Cardiac muscle cell (in vitro differentiated cells and primary cell): ENCODE measurements around the gene DDC. TPM values are rescaled to one million over a fixed set of nuclear protein-coding genes. Genes with fewer than 3 reads are reported as not detected.
"Not testable (repeated sequence)": the region's sequence is repeated elsewhere in the genome, so short reads cannot be mapped to it uniquely, and the experiment has no call there.

ENCODE experiments used
- DNase-seq, 2 donors: peaks; one replicate each; pipeline versions ENCODE4 v3.0.0 to v3.0.0-alpha.2; 2010 to 2017; ENCODE audit warnings: low read depth in 1 of 2, low spot score in 1 of 2
- H3K27ac ChIP-seq: fragments of 200-600 bp; sonication (generic); 2 replicates; pipeline ENCODE4 v1.5.1; 2016
- H3K27me3 ChIP-seq: fragments of 200-600 bp; sonication (generic); 2 replicates; pipeline ENCODE4 v1.6.0; 2016; ENCODE audit warnings: control low read depth
- H3K36me3 ChIP-seq: fragments of 200-600 bp; sonication (generic); 2 replicates; pipeline ENCODE4 v1.5.1; 2016; ENCODE audit warnings: control low read depth
- H3K4me1 ChIP-seq: fragments of 200-600 bp; sonication (generic); 2 replicates; pipeline ENCODE4 v1.8.1; 2017; ENCODE audit warnings: low read depth, mild to moderate bottlenecking, mixed run types
- H3K4me3 ChIP-seq: fragments of 200-600 bp; sonication (generic); 2 replicates; pipeline ENCODE4 v1.5.1; 2016; ENCODE audit warnings: mild to moderate bottlenecking
- H3K9me3 ChIP-seq: fragments of 200-600 bp; sonication (generic); 2 replicates; pipeline ENCODE4 v1.5.1; 2017; ENCODE audit warnings: low read depth, mild to moderate bottlenecking, control low read depth
- CTCF ChIP-seq: IDR thresholded peaks from 2 replicates; pipeline ENCODE4 v1.5.1; 2012; ENCODE audit warnings: low read depth, mild to moderate bottlenecking, low read length
- polyA plus RNA-seq: library from polyadenylated mRNA; unstranded; fragments of >200 nt; fragmentation: Nextera tagmentation; extraction: Ambion mirVana; gene quantifications from 2 replicates; pipeline ENCODE4 v1.2.1, GENCODE V29; 2016
- total RNA-seq: library from RNA; depleted of rRNA; stranded (reverse); fragments of >200 nt; gene quantifications from 2 replicates; pipeline ENCODE4 v1.2.3, GENCODE V29; 2016

Gene DDC
- total and polyA plus RNA-seq, 2 experiments from 2014 or later = not detected

- TF ChIP-seq CTCF = no peak
- no peaks in the 10 kb centered on the region for H3K4me1 ChIP-seq
- H3K27me3 ChIP-seq = no peaks in the 10 kb centered on the region
- H3K4me3 ChIP-seq = no peak overlapping the region
- DNase-seq = no peak
- H3K9me3 ChIP-seq = no peaks in the 10 kb centered on the region
- no peaks in the 10 kb centered on the region for H3K36me3 ChIP-seq
- H3K27ac ChIP-seq = no peak overlapping the region
These were observed 33.3 kb downstream of the DDC start for GRCh38 chr7:50531928-50532327.

- no peaks in the 10 kb centered on the region for H3K27me3 ChIP-seq
- no peak for DNase-seq
- TF ChIP-seq CTCF = no peak
- no peaks in the 10 kb centered on the region for H3K4me1 ChIP-seq
- no peak overlapping the region for H3K4me3 ChIP-seq
- no peaks in the 10 kb centered on the region for H3K9me3 ChIP-seq
- no peaks in the 10 kb centered on the region for H3K36me3 ChIP-seq
- H3K27ac ChIP-seq = no peak overlapping the region
These were observed 33.7 kb downstream of the DDC start for GRCh38 chr7:50531401-50531911.

GRCh38 chr7:50530766-50531165 is 34.4 kb downstream of the DDC start:
- no peak for DNase-seq
- H3K27me3 ChIP-seq = no peaks in the 10 kb centered on the region
- H3K9me3 ChIP-seq = no peaks in the 10 kb centered on the region
- TF ChIP-seq CTCF = no peak
- H3K36me3 ChIP-seq = no peaks in the 10 kb centered on the region
- H3K4me3 ChIP-seq = no peak overlapping the region
- no peak overlapping the region for H3K27ac ChIP-seq
- no peaks in the 10 kb centered on the region for H3K4me1 ChIP-seq

GRCh38 chr7:50529093-50529862 is 35.9 kb downstream of the DDC start:
- no peaks in the 10 kb centered on the region for H3K9me3 ChIP-seq
- no peak for DNase-seq
- TF ChIP-seq CTCF = no peak
- H3K27me3 ChIP-seq = no peaks in the 10 kb centered on the region
- no peaks in the 10 kb centered on the region for H3K36me3 ChIP-seq
- H3K4me3 ChIP-seq = no peak overlapping the region
- H3K27ac ChIP-seq = no peak overlapping the region
- no peaks in the 10 kb centered on the region for H3K4me1 ChIP-seq

- no peak for DNase-seq
- Histone ChIP-seq H3K27ac (no peak overlapping the region), H3K36me3 (no peaks in the 10 kb centered on the region), H3K4me1 (no peaks in the 10 kb centered on the region), H3K27me3 (no peaks in the 10 kb centered on the region), H3K9me3 (no peaks in the 10 kb centered on the region), H3K4me3 (no peak overlapping the region)
- no peak for TF ChIP-seq CTCF
These were observed 36.7 kb downstream of the DDC start for GRCh38 chr7:50528266-50529092.

GRCh38 chr7:50519350-50519749 is 45.9 kb downstream of the DDC start:
- not testable (repeated sequence) for H3K4me3 ChIP-seq, H3K4me1 ChIP-seq, DNase-seq, H3K27ac ChIP-seq, H3K27me3 ChIP-seq, H3K9me3 ChIP-seq, H3K36me3 ChIP-seq
